Fibroblast of lung (primary cell): ENCODE data around the gene TJP2.

ENCODE experiments used
- CTCF ChIP-seq, 2 donors: IDR thresholded peaks in 1 of 2; conservative IDR thresholded peaks in 1 of 2; 1 replicate in 1 of 2; 2 replicates in 1 of 2; pipeline ENCODE4 v1.5.1; 2011 to 2012; ENCODE audit warnings: low read length in 2 of 2, control low read depth in 1 of 2, inconsistent platforms in 1 of 2, low read depth in 1 of 2, mild to moderate bottlenecking in 1 of 2
- EZH2 ChIP-seq: IDR thresholded peaks from 2 replicates; pipeline ENCODE4 v1.5.1; 2012; ENCODE audit warnings: low read length, control low read depth, mild to moderate bottlenecking; ENCODE audit errors: missing control alignments

GRCh38 chr9:69313175-69313574 lies 139.1 kb downstream of the TJP2 start:
- no peak for TF ChIP-seq EZH2
- no peak for TF ChIP-seq CTCF (conservative IDR thresholded peaks at IDR 0.05 in 1 of 2, IDR thresholded peaks at IDR 0.05 in 1 of 2; ENCODE audit: low read depth in 1 of 2, low read length in 2 of 2)
